T-helper 2 cell treated with Interferon-gamma antibody and Interleukin-4, amounts not matched to agents 100 ng/mL and 5 ng/mL, for 36 hours (primary cell): ENCODE measurements around the gene ADAM15. TPM values are rescaled to one million over a fixed set of nuclear protein-coding genes. Genes with fewer than 3 reads are reported as not detected.

Experiments
- intact Hi-C: fragments of 100-400 bp; cut with micrococcal nuclease; formaldehyde crosslinking; loops from one replicate; pipeline ENCODE4 v1.15.1; 2023
- total RNA-seq: library from RNA; stranded (reverse); gene quantifications from 2 replicates; pipeline ENCODE4 v1.2.3, GENCODE V29; 2022

The ADAM15 gene
- total RNA-seq, 1 donor from 2014 or later = 47.0 TPM

GRCh38 chr1:155048449-155049334, 2.4 kb upstream of the ADAM15 start:
- intact Hi-C loops = no loop called here

- intact Hi-C loops = loop anchor here (2.0 kb wide), 2 partner anchors 51 to 75 kb away; partner anchors contain the start of gene CKS1B
Observed at GRCh38 chr1:155049651-155050559, 1.2 kb upstream of the ADAM15 start.

- intact Hi-C loops = loop anchor here (2.0 kb wide), 2 partner anchors 53 to 77 kb away; partner anchors contain the start of gene CKS1B
Observed at GRCh38 chr1:155051342-155051776, 243 bp downstream of the ADAM15 start.

- intact Hi-C loops = loop anchor here (1.0 to 2.0 kb wide), 3 partner anchors 9 to 77 kb away; partner anchors contain the start of gene CKS1B
Observed at GRCh38 chr1:155051777-155052398, 772 bp downstream of the ADAM15 start.

GRCh38 chr1:155052439-155053395, 1.6 kb downstream of the ADAM15 start:
- intact Hi-C loops = loop anchor here (1.0 kb wide), 1 partner anchor 9 kb away; no protein-coding TSS in a partner anchor

GRCh38 chr1:155053531-155054105, 2.5 kb downstream of the ADAM15 start:
- intact Hi-C loops = no loop called here

- intact Hi-C loops = no loop called here
Observed at GRCh38 chr1:155057104-155057503, 6.0 kb downstream of the ADAM15 start.

- intact Hi-C loops = no loop called here
Observed at GRCh38 chr1:155057788-155058211, 6.7 kb downstream of the ADAM15 start.

GRCh38 chr1:155060736-155061135, 9.6 kb downstream of the ADAM15 start:
- intact Hi-C loops = loop anchor here (1.0 to 10.0 kb wide), 6 partner anchors 8 to 501 kb away; partner anchors contain the start of genes PBXIP1 and PMVK

GRCh38 chr1:155061381-155062150, 10.4 kb downstream of the ADAM15 start:
- intact Hi-C loops = loop anchor here (1.0 to 10.0 kb wide), 6 partner anchors 9 to 502 kb away; partner anchors contain the start of genes PBXIP1 and PMVK

- intact Hi-C loops = loop anchor here (5.0 to 10.0 kb wide), 3 partner anchors 105 to 397 kb away; partner anchors contain the start of genes PBXIP1 and PMVK
Observed at GRCh38 chr1:155062151-155062686, 11.1 kb downstream of the ADAM15 start.

- intact Hi-C loops = loop anchor here (1.0 to 10.0 kb wide), 6 partner anchors 21 to 398 kb away; partner anchors contain the start of genes PBXIP1, PMVK, SLC50A1 and ZBTB7B
Observed at GRCh38 chr1:155062702-155063411, 11.7 kb downstream of the ADAM15 start.

- intact Hi-C loops = loop anchor here (1.0 to 10.0 kb wide), 6 partner anchors 21 to 399 kb away; partner anchors contain the start of genes PBXIP1, PMVK, SLC50A1 and ZBTB7B
Observed at GRCh38 chr1:155063550-155064110, 12.5 kb downstream of the ADAM15 start, which contains the start of gene EFNA4. Gene EFNA4 (plus strand): TSS chr1:155063740. CDS start chr1:155063824, 84 bp downstream.

GRCh38 chr1:155064111-155064831, 13.2 kb downstream of the ADAM15 start:
- intact Hi-C loops = loop anchor here (5.0 to 10.0 kb wide), 3 partner anchors 107 to 399 kb away; partner anchors contain the start of genes PBXIP1 and PMVK

- intact Hi-C loops = loop anchor here (5.0 to 10.0 kb wide), 3 partner anchors 108 to 400 kb away; partner anchors contain the start of genes PBXIP1 and PMVK
Observed at GRCh38 chr1:155064832-155065429, 13.8 kb downstream of the ADAM15 start.
